GM23338 (cell line): ENCODE measurements around the gene CDK14. TPM values are rescaled to one million over a fixed set of nuclear protein-coding genes. Genes with fewer than 3 reads are reported as not detected.

ENCODE experiments used
- ATAC-seq: fragments of 200-7000 bp; cut with Tn5 transposase; 3 replicates; pipeline ENCODE4 v1.9.1; 2020
- DNase-seq: peaks from one replicate; pipeline ENCODE4 v3.0.0-alpha.2; 2015; ENCODE audit warnings: low spot score
- H2AFZ ChIP-seq: fragments of 200-600 bp; sonication (generic); 2 replicates; pipeline ENCODE4 v1.8.0; 2016; ENCODE audit warnings: antibody characterized with exemption, mild to moderate bottlenecking, moderate library complexity
- H3F3A ChIP-seq: fragments of 200-600 bp; sonication (generic); replicated peaks from 2 replicates; pipeline ENCODE4 v1.8.0; 2017; ENCODE audit warnings: antibody characterized with exemption, mixed run types, low read depth
- H3K27ac ChIP-seq: fragments of 200-600 bp; sonication (generic); 2 replicates; pipeline ENCODE4 v1.6.1; 2016; ENCODE audit warnings: low read depth
- H3K27me3 ChIP-seq: fragments of 200-600 bp; sonication (generic); 2 replicates; pipeline ENCODE4 v1.8.0; 2016; ENCODE audit warnings: mild to moderate bottlenecking, mixed run types, moderate library complexity; ENCODE audit not compliant: insufficient read depth
- H3K36me3 ChIP-seq: fragments of 200-600 bp; sonication (generic); 2 replicates; pipeline ENCODE4 v1.8.0; 2016; ENCODE audit warnings: mild to moderate bottlenecking; ENCODE audit not compliant: insufficient read depth
- H3K4me1 ChIP-seq: fragments of 200-600 bp; sonication (generic); 2 replicates; pipeline ENCODE4 v1.8.0; 2016; ENCODE audit warnings: mild to moderate bottlenecking, moderate library complexity; ENCODE audit not compliant: insufficient read depth
- H3K4me2 ChIP-seq: fragments of 200-600 bp; sonication (generic); 2 replicates; pipeline ENCODE4 v1.7.1; 2017; ENCODE audit warnings: mixed run types
- H3K4me3 ChIP-seq: fragments of 200-600 bp; sonication (generic); 2 replicates; pipeline ENCODE4 v1.6.1; 2016; ENCODE audit warnings: mixed run types
- H3K79me2 ChIP-seq: fragments of 200-600 bp; sonication (generic); replicated peaks from 2 replicates; pipeline ENCODE4 v1.8.0; 2017; ENCODE audit warnings: mild to moderate bottlenecking; ENCODE audit not compliant: insufficient read depth
- H3K9me2 ChIP-seq: fragments of 200-600 bp; sonication (generic); 2 replicates; pipeline ENCODE4 v1.8.0; 2017; ENCODE audit not compliant: insufficient read depth
- H4K20me1 ChIP-seq: fragments of 200-600 bp; sonication (generic); replicated peaks from 2 replicates; pipeline ENCODE4 v1.8.0; 2017; ENCODE audit warnings: mild to moderate bottlenecking; ENCODE audit not compliant: insufficient read depth
- H3K27ac Mint-ChIP-seq: 2 replicates; pipeline ENCODE4 v1.8.0; 2020; ENCODE audit warnings: inconsistent platforms, mild to moderate bottlenecking, moderate library complexity, mixed read lengths
- H3K27me3 Mint-ChIP-seq: 3 replicates; pipeline ENCODE4 v1.8.0; 2022; ENCODE audit warnings: low read depth, mild to moderate bottlenecking, moderate library complexity, mixed read lengths, inconsistent platforms; ENCODE audit not compliant: insufficient read depth, poor library complexity
- H3K36me3 Mint-ChIP-seq: 3 replicates; pipeline ENCODE4 v1.8.0; 2021; ENCODE audit warnings: low read depth, mild to moderate bottlenecking, inconsistent platforms, moderate library complexity, mixed read lengths
- H3K4me1 Mint-ChIP-seq: 3 replicates; pipeline ENCODE4 v1.8.0; 2020; ENCODE audit warnings: mild to moderate bottlenecking, inconsistent platforms, mixed read lengths
- H3K4me3 Mint-ChIP-seq: 3 replicates; pipeline ENCODE4 v1.8.0; 2021; ENCODE audit warnings: moderate library complexity, mild to moderate bottlenecking, inconsistent platforms, mixed read lengths
- H3K9me3 Mint-ChIP-seq: 3 replicates; pipeline ENCODE4 v1.8.0; 2020; ENCODE audit warnings: moderate library complexity, mild to moderate bottlenecking, inconsistent platforms, mixed read lengths
- CREB1 ChIP-seq: fragments of 250-450 bp; sonication (Bioruptor Pico); IDR thresholded peaks from 2 replicates; pipeline ENCODE4 v1.5.0; 2020; ENCODE audit warnings: low read depth, mild to moderate bottlenecking, moderate library complexity
- CTCF ChIP-seq, 2 experiments: fragments of 200-600 bp in 1 of 2; sonication (generic) in 1 of 2; conservative IDR thresholded peaks; 2 replicates each; pipeline versions ENCODE4 v1.5.1 to v1.6.1; 2016 to 2017; ENCODE audit warnings: antibody characterized with exemption in 2 of 2, low read depth in 2 of 2, mild to moderate bottlenecking in 2 of 2, moderate library complexity in 1 of 2
- ETS1 ChIP-seq: IDR thresholded peaks from 2 replicates; pipeline ENCODE4 v1.6.1; 2016; ENCODE audit warnings: antibody characterized with exemption
- EZH2 ChIP-seq: fragments of 200-600 bp; sonication (generic); IDR thresholded peaks from one replicate; pipeline ENCODE4 v1.8.0; 2017; ENCODE audit warnings: antibody characterized with exemption, mild to moderate bottlenecking, low read depth; ENCODE audit not compliant: unreplicated experiment
- EZH2phosphoT487 ChIP-seq: fragments of 200-600 bp; sonication (generic); IDR thresholded peaks from one replicate; pipeline ENCODE4 v1.8.1; 2018; ENCODE audit warnings: antibody characterized with exemption; ENCODE audit not compliant: unreplicated experiment
- JUNB ChIP-seq: IDR thresholded peaks from one replicate; pipeline ENCODE4 v1.6.1; 2016; ENCODE audit warnings: antibody characterized with exemption; ENCODE audit not compliant: unreplicated experiment
- NANOG ChIP-seq: IDR thresholded peaks from 2 replicates; pipeline ENCODE4 v1.6.1; 2016; ENCODE audit warnings: antibody characterized with exemption, borderline replicate concordance
- POLR2AphosphoS5 ChIP-seq: IDR thresholded peaks from 2 replicates; pipeline ENCODE4 v1.6.1; 2016; ENCODE audit warnings: antibody characterized with exemption, low read depth
- REST ChIP-seq: IDR thresholded peaks from one replicate; pipeline ENCODE4 v1.6.1; 2018; ENCODE audit warnings: antibody characterized with exemption; ENCODE audit not compliant: unreplicated experiment
- STAT1 ChIP-seq: IDR thresholded peaks from one replicate; pipeline ENCODE4 v1.6.1; 2016; ENCODE audit warnings: antibody characterized with exemption; ENCODE audit not compliant: unreplicated experiment
- ZNF114 ChIP-seq: fragments of 250-450 bp; sonication (Bioruptor Pico); IDR thresholded peaks from 2 replicates; pipeline ENCODE4 v1.5.0; 2020; ENCODE audit warnings: mild to moderate bottlenecking, moderate library complexity
- ZNF331 ChIP-seq: fragments of 250-450 bp; sonication (Bioruptor Pico); IDR thresholded peaks from 2 replicates; pipeline ENCODE4 v1.5.0; 2020; ENCODE audit warnings: low read depth, mild to moderate bottlenecking, moderate library complexity
- ZNF462 ChIP-seq: fragments of 250-450 bp; sonication (Bioruptor Pico); IDR thresholded peaks from 2 replicates; pipeline ENCODE4 v1.5.0; 2020; ENCODE audit warnings: mild to moderate bottlenecking, moderate library complexity
- polyA plus RNA-seq: library from polyadenylated mRNA; unstranded; fragments of >200 nt; fragmentation: Nextera tagmentation; extraction: Ambion mirVana; gene quantifications from 2 replicates; pipeline ENCODE4 v1.2.1, GENCODE V29; 2016
- total RNA-seq: library from RNA; depleted of rRNA; stranded (reverse); fragments of >200 nt; shearing (Covaris generic); gene quantifications from 2 replicates; pipeline ENCODE4 v1.2.3, GENCODE V29; 2014

CDK14 gene
- total and polyA plus RNA-seq, 2 experiments from 2014 or later = 11.2 to 24.0 TPM

- H3K4me2 ChIP-seq = no peak overlapping the region
- H4K20me1 ChIP-seq = no peaks in the 10 kb centered on the region
- H3K27ac ChIP-seq = no peak overlapping the region
- H3K36me3 ChIP-seq = no peaks in the 10 kb centered on the region
- DNase-seq (no peak), ATAC-seq (no peak)
- H3K4me1 Mint-ChIP-seq = peaks cover 17% of the 10 kb centered on the region
- H3K4me3 Mint-ChIP-seq = no peak overlapping the region
- no peaks in the 10 kb centered on the region for H3K9me2 ChIP-seq
- H3K36me3 Mint-ChIP-seq = no peaks in the 10 kb centered on the region
- TF ChIP-seq POLR2AphosphoS5 (no peak), ZNF331 (no peak), JUNB (no peak), EZH2 (no peak), ZNF462 (no peak), NANOG (no peak), STAT1 (no peak), CTCF (conservative IDR thresholded peaks at IDR 0.05; ENCODE audit: low read depth in 2 of 2) (no peak), ETS1 (no peak), EZH2phosphoT487 (no peak), REST (no peak), ZNF114 (CRISPR knock-in tag) (no peak), CREB1 (no peak)
- H3K4me3 ChIP-seq = no peak overlapping the region
- no peaks in the 10 kb centered on the region for H3K27me3 ChIP-seq
- no peaks in the 10 kb centered on the region for H3K27me3 Mint-ChIP-seq
- no peaks in the 10 kb centered on the region for H3F3A ChIP-seq
- H3K9me3 Mint-ChIP-seq = no peaks in the 10 kb centered on the region
- no peak overlapping the region for H2AFZ ChIP-seq
- peaks cover 3% of the 10 kb centered on the region; the same call in 1 of the 2 replicates for H3K4me1 ChIP-seq
- H3K27ac Mint-ChIP-seq = peak overlapping the region; percentile 21
- no peaks in the 10 kb centered on the region for H3K79me2 ChIP-seq
These were observed 350.8 kb downstream of the CDK14 start for GRCh38 chr7:90946730-90947501.
